Measurements from ENCODE around the gene ELMO1.

GRCh38 chr7:37408291-37409228 is 40.1 kb downstream of the ELMO1 start:
- TF ChIP-seq EZH2 (IDR thresholded peaks at IDR 0.05; ENCODE audit: low read length, unreplicated experiment) (no peak), CTCF (conservative IDR thresholded peaks at IDR 0.05; ENCODE audit: low read depth, low read length) (no peak)
